SK-N-SH (cell line): Measurements from ENCODE around the gene BRD7. TPM values are rescaled to one million over a fixed set of nuclear protein-coding genes. Genes with fewer than 3 reads are reported as not detected.

Experiments
- CTCF ChIA-PET: fragments of 300-600, 350-600 bp; formaldehyde crosslinking; extraction: SDS; loops from one replicate; lab custom pipeline; 2021; lab: Yijun Ruan, JAX
- POLR2A ChIA-PET: fragments of 350-600 bp; sonication (Branson Sonifier 250); formaldehyde crosslinking; extraction: SDS; loops from one replicate; lab custom pipeline; 2020; ENCODE audit warnings: antibody characterized with exemption, inconsistent platforms; lab: Yijun Ruan, JAX
- DNase-seq: peaks from one replicate; pipeline ENCODE4 v3.0.0; 2012
- H2AFZ ChIP-seq: fragments of 200-600 bp; sonication (generic); 2 replicates; pipeline ENCODE4 v1.8.1; 2016; ENCODE audit warnings: antibody characterized with exemption, mild to moderate bottlenecking, low read depth
- H3F3A ChIP-seq: fragments of 200-600 bp; sonication (generic); replicated peaks from 2 replicates; pipeline ENCODE3; 2016; ENCODE audit warnings: antibody characterized with exemption, mild to moderate bottlenecking; ENCODE audit not compliant: insufficient read depth
- H3K27ac ChIP-seq, 2 experiments: fragments of 200-500 bp in 1 of 2; fragments of 200-600 bp in 1 of 2; sonication (Bioruptor generic) in 1 of 2; sonication (generic), shearing (Covaris generic) in 1 of 2; 2 replicates each; pipeline versions ENCODE4 v1.5.1 to v1.6.1; 2014 to 2016; ENCODE audit warnings: low read depth in 2 of 2, inconsistent platforms in 1 of 2, low read length in 1 of 2, mild to moderate bottlenecking in 1 of 2, mixed read lengths in 1 of 2
- H3K27me3 ChIP-seq: fragments of 200-600 bp; sonication (generic), shearing (Covaris generic); 2 replicates; pipeline ENCODE4 v1.6.1; 2016; ENCODE audit warnings: mixed run types; ENCODE audit not compliant: insufficient read depth
- H3K36me3 ChIP-seq, 2 experiments: fragments of 200-500 bp in 1 of 2; fragments of 200-600 bp in 1 of 2; sonication (Bioruptor generic) in 1 of 2; sonication (generic) in 1 of 2; replicated peaks in 1 of 2; 2 replicates each; pipeline versions ENCODE3 to v1.5.1; 2014 to 2016; ENCODE audit warnings: low read length in 1 of 2, mild to moderate bottlenecking in 1 of 2; ENCODE audit not compliant: insufficient read depth in 2 of 2, control insufficient read depth in 1 of 2
- H3K4me1 ChIP-seq, 2 experiments: fragments of 200-500 bp in 1 of 2; fragments of 200-600 bp in 1 of 2; sonication (Bioruptor generic) in 1 of 2; sonication (generic), shearing (Covaris generic) in 1 of 2; 2 replicates each; pipeline versions ENCODE4 v1.5.1 to v1.6.1; 2014 to 2016; ENCODE audit warnings: low read depth in 1 of 2, low read length in 1 of 2, mixed run types in 1 of 2; ENCODE audit not compliant: insufficient read depth in 2 of 2, control insufficient read depth in 1 of 2
- H3K4me2 ChIP-seq: fragments of 200-600 bp; sonication (generic), shearing (Covaris generic); 2 replicates; pipeline ENCODE4 v1.6.1; 2017; ENCODE audit warnings: mixed run types
- H3K4me3 ChIP-seq, 2 experiments: fragments of 200-500 bp in 1 of 2; fragments of 200-600 bp in 1 of 2; sonication (Bioruptor generic) in 1 of 2; sonication (generic), shearing (Covaris generic) in 1 of 2; 2 replicates each; pipeline versions ENCODE4 v1.5.1 to v1.8.1; 2014 to 2016; ENCODE audit warnings: low read depth in 2 of 2, inconsistent platforms in 1 of 2, low read length in 1 of 2, mild to moderate bottlenecking in 1 of 2, mixed read lengths in 1 of 2, moderate library complexity in 1 of 2
- H3K79me2 ChIP-seq: fragments of 200-600 bp; sonication (generic); 2 replicates; pipeline ENCODE4 v1.8.1; 2017; ENCODE audit warnings: mild to moderate bottlenecking; ENCODE audit not compliant: insufficient read depth
- H3K9ac ChIP-seq: fragments of 200-600 bp; sonication (generic); 2 replicates; pipeline ENCODE4 v1.6.1; 2017; ENCODE audit warnings: mixed run types
- H3K9me2 ChIP-seq: fragments of 200-600 bp; sonication (generic); 2 replicates; pipeline ENCODE4 v1.6.1; 2017; ENCODE audit warnings: mixed run types
- H3K9me3 ChIP-seq: fragments of 200-600 bp; sonication (generic); 2 replicates; pipeline ENCODE4 v1.6.1; 2017; ENCODE audit warnings: mixed run types, mild to moderate bottlenecking, moderate library complexity
- H4K20me1 ChIP-seq: fragments of 200-600 bp; sonication (generic); 2 replicates; pipeline ENCODE4 v1.6.1; 2017; ENCODE audit warnings: mild to moderate bottlenecking, mixed run types; ENCODE audit not compliant: insufficient read depth
- CTCF ChIP-seq: fragments of 200-600 bp; sonication (generic); IDR thresholded peaks from 2 replicates; pipeline ENCODE4 v1.6.1; 2017; ENCODE audit warnings: antibody characterized with exemption, mild to moderate bottlenecking, moderate library complexity
- EP300 ChIP-seq, 2 experiments: IDR thresholded peaks; 2 replicates each; pipeline versions ENCODE4 v1.4.0 to v1.6.1; 2012; ENCODE audit warnings: borderline replicate concordance in 1 of 2, low read depth in 1 of 2, low read length in 1 of 2
- FOSL2 ChIP-seq: IDR thresholded peaks from 2 replicates; pipeline ENCODE4 v1.4.0; 2012; ENCODE audit warnings: low read depth, mild to moderate bottlenecking, moderate library complexity, borderline replicate concordance
- GATA2 ChIP-seq: sonication (generic); formaldehyde crosslinking; IDR thresholded peaks from 2 replicates; pipeline ENCODE4 v1.5.0; 2020; ENCODE audit warnings: mild to moderate bottlenecking, missing genetic modification reagents
- MEF2A ChIP-seq: IDR thresholded peaks from 2 replicates; pipeline ENCODE4 v1.4.0; 2012; ENCODE audit warnings: low read depth, borderline replicate concordance
- PBX3 ChIP-seq: IDR thresholded peaks from 2 replicates; pipeline ENCODE4; 2012
- RAD21 ChIP-seq: IDR thresholded peaks from 2 replicates; pipeline ENCODE4 v1.6.1; 2012; ENCODE audit warnings: mild to moderate bottlenecking, low read length
- RCOR1 ChIP-seq: fragments of 150-350 bp; IDR thresholded peaks from 2 replicates; pipeline ENCODE4 v1.6.1; 2017; ENCODE audit warnings: antibody characterized with exemption, low read length
- RFX5 ChIP-seq: IDR thresholded peaks from 2 replicates; pipeline ENCODE4 v1.6.1; 2012; ENCODE audit warnings: mild to moderate bottlenecking, improper control_type of control experiment, low read length
- TAF1 ChIP-seq: IDR thresholded peaks from 2 replicates; pipeline ENCODE4 v1.6.1; 2012; ENCODE audit warnings: low read depth, mild to moderate bottlenecking, low read length, moderate library complexity, borderline replicate concordance
- WGBS: methylation state at CpG from one replicate; pipeline ENCODE4 v1.1.6; 2017; ENCODE audit warnings: low lambda C conversion rate; 5-methylcytosine and 5-hydroxymethylcytosine counted together
- polyA plus RNA-seq, 3 experiments: library from polyadenylated mRNA; depleted of rRNA; stranded (reverse); fragments of >200 nt; gene quantifications; 2 replicates each; pipeline ENCODE4 v1.2.3, GENCODE V29; 2012
- TF ChIP-seq, protein P1 (sequence below): fragments of 150-350 bp; IDR thresholded peaks from 2 replicates; pipeline ENCODE4 v1.6.1; 2017; ENCODE audit warnings: antibody characterized with exemption, low read length, low read depth, borderline replicate concordance

The BRD7 gene
- polyA plus RNA-seq, 1 of the 3 experiments (the other 2 are of a cell fraction) = 32.9 TPM

DNA sequence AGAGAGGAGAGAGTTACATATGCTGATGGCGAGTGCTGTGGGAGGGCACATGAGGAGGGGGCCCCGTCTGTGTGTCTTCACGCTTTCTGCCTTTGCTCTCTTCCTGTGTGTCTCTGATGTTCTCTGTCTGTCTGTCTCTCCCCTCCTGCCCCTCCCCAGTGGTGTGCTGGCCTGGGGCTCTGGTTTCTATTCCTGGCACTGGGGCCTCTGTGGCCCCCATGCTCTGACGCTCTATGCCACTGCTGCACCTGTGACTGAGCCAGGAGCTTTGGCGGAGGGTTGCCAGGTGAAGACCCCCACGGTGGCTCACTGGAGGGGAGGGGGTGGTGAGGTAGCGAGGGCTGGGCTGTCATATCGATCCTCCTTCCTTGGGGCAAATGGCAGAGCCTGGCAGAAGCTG, 24.6 kb upstream of the BRD7 start:
- Histone ChIP-seq H2AFZ (no peak overlapping the region), H3K9ac (no peak overlapping the region), H3K9me3 (no peaks in the 10 kb centered on the region), H4K20me1 (no peaks in the 10 kb centered on the region), H3K36me3 (no peaks in the 10 kb centered on the region), H3K4me2 (no peak overlapping the region), H3K4me3 (no peak overlapping the region), H3K27ac (no peak overlapping the region; a peak in 1 of 4 replicates), H3K9me2 (no peaks in the 10 kb centered on the region), H3F3A (no peaks in the 10 kb centered on the region), H3K4me1 (peaks cover 0 to 41% of the 10 kb centered on the region in 2 experiments; a peak in 1 of 4 replicates), H3K27me3 (no peaks in the 10 kb centered on the region), H3K79me2 (no peaks in the 10 kb centered on the region)
- POLR2A ChIA-PET = no interaction called here
- no peak for DNase-seq
- CTCF ChIA-PET = no interaction called here
- whole genome bisulfite sequencing = 57% methylated on average over 7 of the region's 8 CpGs
- no peak for TF ChIP-seq PBX3

DNA sequence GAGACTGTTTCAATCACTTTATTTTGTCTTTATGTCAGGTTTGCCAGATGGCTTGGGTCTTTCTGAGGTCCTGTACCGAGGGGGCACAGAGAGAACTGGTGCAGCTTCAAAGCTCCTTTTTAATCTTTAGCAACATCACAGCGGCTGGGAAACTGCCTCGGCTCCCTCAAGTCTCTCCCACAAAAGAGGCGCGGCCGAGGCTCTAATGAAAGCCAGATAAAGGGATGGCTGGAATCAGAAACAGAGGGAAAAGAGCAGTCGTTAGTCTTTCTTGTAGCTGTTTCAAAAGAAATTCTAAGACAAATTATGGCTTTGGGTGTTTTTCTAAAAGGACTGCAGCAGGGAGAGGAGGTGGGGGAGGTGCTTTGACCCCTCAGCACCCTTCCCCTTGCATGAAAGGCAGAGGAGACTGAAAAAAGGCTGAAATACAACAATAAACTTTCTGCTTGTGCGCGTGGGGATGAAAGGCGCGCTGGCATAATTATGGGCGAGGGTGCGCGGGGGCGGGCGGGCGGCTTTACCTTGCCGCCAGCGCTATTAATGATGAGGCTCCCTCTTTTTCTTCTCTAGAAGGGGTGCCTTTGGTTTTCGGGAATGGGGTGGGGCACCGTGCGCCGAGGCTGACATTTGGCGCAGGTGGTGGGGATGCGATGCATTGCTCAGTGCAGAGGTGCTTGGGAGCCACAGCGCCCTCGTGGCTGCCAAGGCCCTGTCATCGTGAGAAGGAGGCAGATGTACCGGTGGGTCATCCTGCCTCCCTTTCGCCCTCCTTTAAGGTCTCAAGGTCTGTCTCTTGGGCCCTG, 22.3 kb upstream of the BRD7 start:
- H3K27me3 ChIP-seq = peaks cover 9% of the 10 kb centered on the region; the same call in 1 of the 2 replicates
- no peaks in the 10 kb centered on the region for H3K9me3 ChIP-seq
- POLR2A ChIA-PET = interaction anchor here (1.5 to 2.7 kb wide), 4 partner anchors 18 to 77 kb away, joined by 4 to 13 read pairs (median 6); no protein-coding TSS in a partner anchor
- no peak for TF ChIP-seq RFX5
- TF ChIP-seq EP300 (IDR thresholded peaks at IDR 0.05; ENCODE audit: borderline replicate concordance in 1 of 2, low read depth in 1 of 2, low read length in 1 of 2) = 0 out of 4 replicates have a peak, but pooled peaks of 1 of the 2 experiments have one; percentile 27
- TF ChIP-seq CTCF = no peak
- TF ChIP-seq MEF2A = no peak
- 0 out of 2 replicates have a peak, but pooled peaks have one; percentile 6 for TF ChIP-seq RCOR1
- peak; percentile 13; the same call in 1 of the 2 replicates for TF ChIP-seq RAD21
- 0 out of 2 replicates have a peak, but pooled peaks have one; percentile 40 for TF ChIP-seq GATA2 (CRISPR knock-in tag)
- TF ChIP-seq TAF1 = no peak
- TF ChIP-seq, protein P1, sequence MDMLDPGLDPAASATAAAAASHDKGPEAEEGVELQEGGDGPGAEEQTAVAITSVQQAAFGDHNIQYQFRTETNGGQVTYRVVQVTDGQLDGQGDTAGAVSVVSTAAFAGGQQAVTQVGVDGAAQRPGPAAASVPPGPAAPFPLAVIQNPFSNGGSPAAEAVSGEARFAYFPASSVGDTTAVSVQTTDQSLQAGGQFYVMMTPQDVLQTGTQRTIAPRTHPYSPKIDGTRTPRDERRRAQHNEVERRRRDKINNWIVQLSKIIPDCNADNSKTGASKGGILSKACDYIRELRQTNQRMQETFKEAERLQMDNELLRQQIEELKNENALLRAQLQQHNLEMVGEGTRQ = no peak
- no peak for TF ChIP-seq FOSL2
- peak; percentile 72 for DNase-seq
- no peaks in the 10 kb centered on the region for H4K20me1 ChIP-seq
- no peak overlapping the region for H3K9ac ChIP-seq
- peaks cover 0 to 56% of the 10 kb centered on the region in 2 experiments; a peak in 1 of 4 replicates for H3K4me1 ChIP-seq
- no peaks in the 10 kb centered on the region for H3K9me2 ChIP-seq
- WGBS = 74% methylated on average over 21 of the region's 30 CpGs
- no peaks in the 10 kb centered on the region for H3F3A ChIP-seq
- peak overlapping the region in 1 of 2 experiments; percentile 97; a peak in 2 of 4 replicates for H3K27ac ChIP-seq
- H3K4me3 ChIP-seq = no peak overlapping the region
- CTCF ChIA-PET = interaction anchor here (0.8 to 7.0 kb wide), 8 partner anchors 9 to 415 kb away, joined by 3 to 32 read pairs (median 4); no protein-coding TSS in a partner anchor
- no peak overlapping the region for H2AFZ ChIP-seq
- H3K79me2 ChIP-seq = no peaks in the 10 kb centered on the region
- no peaks in the 10 kb centered on the region for H3K36me3 ChIP-seq
- no peak overlapping the region for H3K4me2 ChIP-seq
